Measurements from ENCODE around the gene GPC6.

The GPC6 gene

DNA sequence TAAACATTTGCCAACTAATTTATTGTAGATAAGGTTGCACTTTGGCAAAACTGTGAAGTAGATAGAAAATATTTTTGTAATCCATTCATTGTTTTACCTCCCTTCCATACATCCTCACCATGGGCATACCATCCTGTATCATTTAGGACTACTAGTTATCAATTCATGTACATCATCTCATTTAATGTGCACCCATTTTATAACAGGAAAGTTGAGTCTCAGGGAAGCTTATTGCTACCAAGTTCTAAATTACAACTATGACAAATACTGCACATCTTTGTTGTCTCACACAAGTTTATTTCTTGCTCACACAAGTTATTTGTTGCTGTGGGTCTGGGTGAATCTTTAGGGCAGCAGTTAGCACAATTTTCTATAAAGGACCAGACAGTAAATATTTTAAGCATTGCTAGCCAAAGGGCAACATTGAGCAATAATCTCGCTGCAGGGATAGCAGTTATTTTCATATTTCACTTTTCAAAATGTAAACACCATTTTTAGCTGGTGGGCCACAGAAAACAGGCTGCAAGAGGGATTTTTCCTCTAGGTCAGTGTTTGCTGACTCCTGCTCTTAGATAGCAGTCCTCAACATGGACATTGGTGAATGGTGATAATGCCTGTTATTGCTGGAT lies 276.5 kb downstream of the GPC6 start:
- DNase-seq (ENCODE audit: low read depth) = no peak
- TF ChIP-seq, protein P1, sequence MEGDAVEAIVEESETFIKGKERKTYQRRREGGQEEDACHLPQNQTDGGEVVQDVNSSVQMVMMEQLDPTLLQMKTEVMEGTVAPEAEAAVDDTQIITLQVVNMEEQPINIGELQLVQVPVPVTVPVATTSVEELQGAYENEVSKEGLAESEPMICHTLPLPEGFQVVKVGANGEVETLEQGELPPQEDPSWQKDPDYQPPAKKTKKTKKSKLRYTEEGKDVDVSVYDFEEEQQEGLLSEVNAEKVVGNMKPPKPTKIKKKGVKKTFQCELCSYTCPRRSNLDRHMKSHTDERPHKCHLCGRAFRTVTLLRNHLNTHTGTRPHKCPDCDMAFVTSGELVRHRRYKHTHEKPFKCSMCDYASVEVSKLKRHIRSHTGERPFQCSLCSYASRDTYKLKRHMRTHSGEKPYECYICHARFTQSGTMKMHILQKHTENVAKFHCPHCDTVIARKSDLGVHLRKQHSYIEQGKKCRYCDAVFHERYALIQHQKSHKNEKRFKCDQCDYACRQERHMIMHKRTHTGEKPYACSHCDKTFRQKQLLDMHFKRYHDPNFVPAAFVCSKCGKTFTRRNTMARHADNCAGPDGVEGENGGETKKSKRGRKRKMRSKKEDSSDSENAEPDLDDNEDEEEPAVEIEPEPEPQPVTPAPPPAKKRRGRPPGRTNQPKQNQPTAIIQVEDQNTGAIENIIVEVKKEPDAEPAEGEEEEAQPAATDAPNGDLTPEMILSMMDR (conservative IDR thresholded peaks at IDR 0.05; ENCODE audit: low read depth, low read length) = no peak
- no peak overlapping the region for H3K4me3 ChIP-seq (ENCODE audit: low read length)

DNA sequence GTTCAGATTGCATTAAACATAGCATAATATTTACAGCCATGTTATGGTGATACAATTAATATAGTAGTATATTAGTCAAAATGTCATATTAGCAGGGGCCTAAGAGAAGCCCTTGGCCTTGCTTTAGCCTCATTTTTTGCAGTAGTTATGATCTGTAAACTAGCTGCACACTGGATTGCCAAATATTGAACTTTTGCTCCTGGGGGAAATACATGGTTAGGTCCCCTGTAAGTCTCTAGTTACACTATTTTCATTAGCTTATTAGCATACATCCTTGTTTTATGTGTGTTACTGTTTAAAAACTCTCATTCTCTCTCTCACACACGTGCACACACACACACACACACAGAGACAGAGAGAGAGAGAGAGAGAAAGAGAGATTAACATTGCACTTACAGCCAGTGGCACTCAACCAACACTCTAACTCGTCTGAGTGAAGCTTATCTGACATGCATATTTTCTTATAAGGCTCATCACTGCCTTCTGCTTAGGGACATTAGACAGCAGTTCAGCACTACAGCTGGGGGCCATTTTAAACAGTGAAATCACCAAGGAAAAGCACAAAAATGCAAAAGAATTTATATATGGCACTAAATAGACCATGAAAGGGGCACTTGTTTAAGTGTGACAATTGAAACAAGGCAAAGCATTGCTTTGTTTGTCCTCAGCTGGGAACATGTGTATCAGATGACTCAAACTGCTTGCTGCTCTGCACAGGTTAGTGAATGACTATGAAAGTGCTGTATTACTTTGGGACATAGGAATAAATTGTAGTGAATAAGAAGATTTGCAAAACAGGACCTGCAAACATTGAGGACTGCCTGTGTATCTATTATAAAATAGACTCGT lies 278.7 kb downstream of the GPC6 start:
- DNase-seq (ENCODE audit: low read depth) = no peak
- TF ChIP-seq, protein P1 (conservative IDR thresholded peaks at IDR 0.05; ENCODE audit: low read depth, low read length) = no peak
- no peak overlapping the region for H3K4me3 ChIP-seq (ENCODE audit: low read length)

DNA sequence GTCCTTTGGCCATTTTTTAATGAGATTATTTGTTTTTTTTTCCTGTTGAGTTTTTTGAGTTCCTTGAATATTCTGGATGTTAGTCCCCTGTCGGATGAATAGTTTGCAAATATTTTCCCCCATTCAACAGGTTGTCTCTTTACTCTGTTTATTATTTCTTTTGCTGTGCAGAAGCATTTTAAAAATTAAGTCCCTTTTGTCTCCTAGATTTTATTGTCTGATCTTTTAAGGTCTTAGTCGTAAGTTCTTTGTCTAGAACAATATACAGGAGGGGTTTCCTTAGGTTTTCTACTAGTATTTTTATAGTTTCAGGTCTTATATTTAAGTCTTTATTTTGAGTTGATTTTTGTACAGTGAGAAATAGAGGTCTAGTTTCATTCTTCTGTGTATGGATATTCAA lies 284.4 kb downstream of the GPC6 start:
- TF ChIP-seq, protein P1 (conservative IDR thresholded peaks at IDR 0.05; ENCODE audit: low read depth, low read length) = no peak

DNA sequence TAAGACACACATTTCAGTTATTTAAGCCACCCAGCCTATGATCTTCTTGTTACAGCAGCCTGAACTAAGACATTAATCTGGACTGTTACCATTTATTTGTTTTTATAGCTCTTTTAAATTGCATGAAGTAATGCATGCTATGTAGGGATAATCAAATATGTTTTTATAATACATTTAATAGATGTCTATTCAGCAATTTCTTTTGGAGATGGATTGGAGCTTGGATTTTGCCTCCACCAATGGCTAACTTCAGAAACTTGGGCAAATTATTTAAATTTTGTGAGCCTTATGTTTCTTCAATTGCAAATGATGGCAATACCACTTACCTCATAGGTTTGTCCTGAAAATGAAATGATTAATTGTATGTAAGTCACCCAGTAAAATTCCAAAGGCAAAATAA lies 288.7 kb downstream of the GPC6 start:
- DNase-seq (ENCODE audit: low read depth) = no peak
- H3K4me3 ChIP-seq (ENCODE audit: low read length) = no peak overlapping the region
- TF ChIP-seq, protein P1 (conservative IDR thresholded peaks at IDR 0.05; ENCODE audit: low read depth, low read length) = no peak

More for the DNA sequence above, 284.4 kb downstream of the GPC6 start:
- no peak overlapping the region for H3K4me3 ChIP-seq (ENCODE audit: low read length)
- no peak for DNase-seq (ENCODE audit: low read depth)

DNA sequence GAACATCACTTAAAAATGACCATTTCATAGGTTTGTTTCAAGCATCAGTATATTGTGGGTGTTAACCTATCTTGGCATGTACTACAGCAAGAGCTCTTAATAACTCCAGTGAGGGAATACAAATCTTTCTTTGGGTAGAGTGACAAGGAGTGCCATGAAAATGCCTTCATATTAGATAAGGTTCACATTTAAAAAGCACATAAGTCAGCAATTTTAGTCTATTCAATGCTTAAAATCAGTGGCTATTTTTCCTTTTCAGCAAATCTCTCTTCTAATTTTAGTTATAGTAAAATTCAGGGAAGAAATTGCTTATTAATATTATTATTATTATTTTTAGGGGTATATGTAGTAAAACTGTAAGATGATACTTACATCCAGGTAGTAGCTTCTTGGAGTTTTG lies 291.1 kb downstream of the GPC6 start:
- H3K4me3 ChIP-seq (ENCODE audit: low read length) = no peak overlapping the region
- TF ChIP-seq, protein P1 (conservative IDR thresholded peaks at IDR 0.05; ENCODE audit: low read depth, low read length) = no peak
- DNase-seq (ENCODE audit: low read depth) = no peak

DNA sequence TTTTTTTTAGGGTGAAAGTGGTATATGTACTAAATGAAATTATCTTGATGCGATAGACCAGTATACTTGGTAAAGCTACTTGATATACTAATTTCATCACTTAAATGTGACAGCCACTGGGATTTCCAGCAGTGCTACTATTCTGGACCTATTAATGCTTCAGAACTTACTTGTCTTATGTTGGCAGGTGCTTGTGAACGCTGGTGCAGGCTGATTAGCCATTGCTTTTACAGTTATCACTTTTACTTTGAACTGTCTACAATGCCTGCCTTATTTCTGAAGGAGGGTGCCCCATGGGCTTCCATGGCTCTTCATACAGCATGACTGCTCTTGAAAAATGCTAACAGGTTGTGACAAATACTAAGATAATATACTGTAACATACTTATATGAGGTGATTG lies 294.7 kb downstream of the GPC6 start:
- H3K4me3 ChIP-seq (ENCODE audit: low read length) = no peak overlapping the region
- TF ChIP-seq, protein P1 (conservative IDR thresholded peaks at IDR 0.05; ENCODE audit: low read depth, low read length) = no peak
- no peak for DNase-seq (ENCODE audit: low read depth)

DNA sequence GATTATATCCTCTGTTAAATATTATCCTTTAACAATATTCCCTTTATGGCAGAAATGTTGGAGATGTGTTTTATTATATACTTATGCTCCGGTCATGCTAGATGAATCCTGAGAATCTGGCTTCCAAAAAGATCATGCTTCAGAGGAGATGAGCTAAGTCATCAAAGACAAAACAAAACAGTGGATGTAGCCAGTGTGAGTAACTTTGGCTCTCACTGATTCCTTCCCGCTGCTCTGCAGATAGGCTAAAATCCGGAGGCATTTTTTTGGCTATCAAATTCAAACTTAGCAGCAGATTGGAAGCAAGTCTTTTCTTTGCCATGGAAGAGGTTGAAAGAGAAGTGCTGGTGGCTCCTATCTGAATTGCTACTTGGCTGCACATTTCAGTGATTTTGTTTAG lies 295.9 kb downstream of the GPC6 start:
- no peak for DNase-seq (ENCODE audit: low read depth)
- TF ChIP-seq, protein P1 (conservative IDR thresholded peaks at IDR 0.05; ENCODE audit: low read depth, low read length) = no peak
- H3K4me3 ChIP-seq (ENCODE audit: low read length) = no peak overlapping the region
